Measurements from ENCODE around the gene AKAP1.
"Not testable (repeated sequence)": the region's sequence is repeated elsewhere in the genome, so short reads cannot be mapped to it uniquely, and the experiment has no call there.

AKAP1 gene

DNA sequence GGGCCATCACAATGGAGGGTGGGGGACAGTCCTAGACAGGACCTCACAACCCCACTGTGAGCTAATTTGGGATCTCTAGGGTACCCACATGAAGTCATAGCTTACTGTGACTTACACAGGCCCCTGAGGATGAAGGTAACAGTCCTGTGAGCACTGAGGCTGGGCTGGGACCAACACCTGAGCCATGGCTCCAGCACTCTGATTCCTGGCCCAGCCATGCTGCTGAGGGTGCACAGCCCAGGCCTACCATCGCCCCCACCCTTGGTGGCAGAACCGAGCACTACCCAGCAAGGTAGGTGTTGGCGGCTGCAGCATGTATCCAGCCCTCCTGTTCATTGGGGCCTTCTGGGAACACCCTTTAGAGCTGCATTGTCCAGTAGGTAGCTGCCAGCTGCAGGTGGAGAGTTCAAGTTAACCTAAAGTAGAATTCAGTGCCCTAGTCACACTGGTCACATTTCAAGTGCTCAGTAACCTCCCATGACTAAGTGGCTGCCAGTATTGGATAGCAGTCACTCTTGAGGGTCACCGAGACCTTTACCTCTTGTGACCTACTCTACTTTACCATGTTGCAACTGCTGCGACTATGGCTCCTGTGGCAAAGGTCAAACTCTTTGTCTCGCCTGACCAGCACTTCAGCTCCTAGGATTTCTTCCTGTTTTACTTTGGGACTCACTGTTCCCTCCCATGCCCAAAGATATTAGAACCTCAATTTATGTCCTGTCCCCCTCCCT lies 11.6 kb downstream of the AKAP1 start:
- TF ChIP-seq, protein P1, sequence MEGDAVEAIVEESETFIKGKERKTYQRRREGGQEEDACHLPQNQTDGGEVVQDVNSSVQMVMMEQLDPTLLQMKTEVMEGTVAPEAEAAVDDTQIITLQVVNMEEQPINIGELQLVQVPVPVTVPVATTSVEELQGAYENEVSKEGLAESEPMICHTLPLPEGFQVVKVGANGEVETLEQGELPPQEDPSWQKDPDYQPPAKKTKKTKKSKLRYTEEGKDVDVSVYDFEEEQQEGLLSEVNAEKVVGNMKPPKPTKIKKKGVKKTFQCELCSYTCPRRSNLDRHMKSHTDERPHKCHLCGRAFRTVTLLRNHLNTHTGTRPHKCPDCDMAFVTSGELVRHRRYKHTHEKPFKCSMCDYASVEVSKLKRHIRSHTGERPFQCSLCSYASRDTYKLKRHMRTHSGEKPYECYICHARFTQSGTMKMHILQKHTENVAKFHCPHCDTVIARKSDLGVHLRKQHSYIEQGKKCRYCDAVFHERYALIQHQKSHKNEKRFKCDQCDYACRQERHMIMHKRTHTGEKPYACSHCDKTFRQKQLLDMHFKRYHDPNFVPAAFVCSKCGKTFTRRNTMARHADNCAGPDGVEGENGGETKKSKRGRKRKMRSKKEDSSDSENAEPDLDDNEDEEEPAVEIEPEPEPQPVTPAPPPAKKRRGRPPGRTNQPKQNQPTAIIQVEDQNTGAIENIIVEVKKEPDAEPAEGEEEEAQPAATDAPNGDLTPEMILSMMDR (conservative IDR thresholded peaks at IDR 0.05) = no peak
- H3K27ac ChIP-seq = peak overlapping the region; percentile 56; the same call in 1 of the 2 replicates

DNA sequence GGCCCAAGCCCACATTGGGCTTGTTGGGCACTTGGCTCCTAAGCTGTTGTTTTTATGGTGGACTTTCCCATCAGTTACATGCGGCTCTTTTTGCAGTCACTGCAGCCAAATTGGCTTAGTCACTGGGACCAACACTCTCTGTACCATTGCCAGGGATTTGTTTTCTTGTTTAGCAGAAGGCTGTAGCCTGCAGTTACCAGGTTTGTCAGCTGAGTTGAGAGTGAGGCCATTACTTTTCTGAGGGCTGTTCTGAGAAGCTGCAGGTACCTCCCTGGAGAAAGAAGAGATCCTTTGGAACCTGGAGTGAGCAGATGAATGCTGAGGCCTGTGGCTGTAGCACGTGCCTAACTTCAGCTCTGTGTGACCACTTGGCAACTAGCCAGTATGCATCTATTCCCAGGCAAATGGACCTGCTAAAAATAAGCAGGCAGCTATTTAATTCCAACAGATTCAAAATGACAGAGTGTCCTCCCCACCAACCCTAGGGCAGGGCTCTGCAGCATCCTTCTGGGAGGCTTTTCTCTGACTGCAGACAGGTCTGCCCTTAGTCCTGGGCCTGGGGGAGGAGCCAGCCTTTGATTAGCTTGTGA lies 12.9 kb downstream of the AKAP1 start:
- TF ChIP-seq, protein P1 (conservative IDR thresholded peaks at IDR 0.05) = no peak
- peak overlapping the region; percentile 56 for H3K27ac ChIP-seq

DNA sequence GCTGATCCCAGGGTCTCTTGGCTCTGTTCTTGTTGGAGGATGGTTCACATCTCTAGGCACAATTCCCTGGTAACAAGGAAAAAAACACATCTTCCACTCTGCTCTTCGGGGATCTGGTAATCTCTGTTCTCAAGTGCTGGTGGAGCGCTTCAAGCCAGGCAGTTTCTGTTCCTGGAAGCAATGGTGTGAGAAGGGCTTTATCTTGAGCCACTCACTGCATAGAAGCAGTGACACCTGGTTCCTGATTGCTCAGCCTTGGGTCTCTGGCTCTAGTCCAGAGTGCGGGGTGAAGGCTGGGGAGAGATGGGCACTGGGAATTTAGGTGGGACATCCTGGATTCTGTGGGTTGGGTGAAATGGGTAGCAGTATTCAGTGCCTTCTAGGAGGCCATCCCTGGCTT lies 14.1 kb downstream of the AKAP1 start:
- TF ChIP-seq, protein P1 (conservative IDR thresholded peaks at IDR 0.05) = no peak
- peak overlapping the region; percentile 14; the same call in 1 of the 2 replicates for H3K27ac ChIP-seq

DNA sequence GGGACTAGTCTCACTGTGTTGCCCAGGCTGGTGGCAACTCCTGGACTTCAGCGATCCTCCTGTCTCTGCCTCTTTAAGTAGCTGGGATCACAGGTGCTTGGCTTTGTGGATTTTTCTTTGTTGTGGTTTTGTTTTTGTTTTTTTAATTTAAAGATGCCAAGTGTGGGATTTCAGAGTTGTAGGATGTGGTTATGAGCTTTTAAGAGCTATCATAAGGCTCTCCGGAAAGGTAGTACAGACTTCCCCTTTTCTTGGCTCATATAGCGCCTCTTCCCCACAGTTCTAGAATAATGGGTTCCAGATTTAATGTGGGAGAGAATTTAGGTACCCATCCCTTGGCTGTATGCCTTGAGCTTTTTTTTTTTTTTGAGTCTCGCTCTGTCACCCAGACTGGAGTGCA lies 17.1 kb downstream of the AKAP1 start:
- no peak overlapping the region for H3K27ac ChIP-seq
- TF ChIP-seq, protein P1 (conservative IDR thresholded peaks at IDR 0.05) = no peak

DNA sequence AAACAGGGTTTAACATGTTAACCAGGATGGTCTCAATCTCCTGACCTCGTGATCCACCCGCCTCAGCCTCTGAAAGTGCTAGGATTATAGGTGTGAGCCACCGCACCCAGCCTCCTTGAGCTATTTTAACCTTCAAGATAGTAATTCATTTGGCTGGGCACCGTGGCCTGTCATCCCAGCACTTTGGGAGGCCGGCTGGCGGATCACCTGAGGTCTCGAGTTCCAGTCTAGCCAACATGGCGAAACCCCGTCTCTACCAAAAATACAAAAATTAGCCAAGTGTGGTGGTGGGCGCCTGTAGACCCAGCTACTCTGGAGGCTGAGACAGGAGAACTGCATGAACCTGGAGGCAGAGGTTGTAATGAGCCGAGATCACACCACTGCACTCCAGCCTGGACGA lies 17.6 kb downstream of the AKAP1 start:
- H3K27ac ChIP-seq = not testable (repeated sequence)

DNA sequence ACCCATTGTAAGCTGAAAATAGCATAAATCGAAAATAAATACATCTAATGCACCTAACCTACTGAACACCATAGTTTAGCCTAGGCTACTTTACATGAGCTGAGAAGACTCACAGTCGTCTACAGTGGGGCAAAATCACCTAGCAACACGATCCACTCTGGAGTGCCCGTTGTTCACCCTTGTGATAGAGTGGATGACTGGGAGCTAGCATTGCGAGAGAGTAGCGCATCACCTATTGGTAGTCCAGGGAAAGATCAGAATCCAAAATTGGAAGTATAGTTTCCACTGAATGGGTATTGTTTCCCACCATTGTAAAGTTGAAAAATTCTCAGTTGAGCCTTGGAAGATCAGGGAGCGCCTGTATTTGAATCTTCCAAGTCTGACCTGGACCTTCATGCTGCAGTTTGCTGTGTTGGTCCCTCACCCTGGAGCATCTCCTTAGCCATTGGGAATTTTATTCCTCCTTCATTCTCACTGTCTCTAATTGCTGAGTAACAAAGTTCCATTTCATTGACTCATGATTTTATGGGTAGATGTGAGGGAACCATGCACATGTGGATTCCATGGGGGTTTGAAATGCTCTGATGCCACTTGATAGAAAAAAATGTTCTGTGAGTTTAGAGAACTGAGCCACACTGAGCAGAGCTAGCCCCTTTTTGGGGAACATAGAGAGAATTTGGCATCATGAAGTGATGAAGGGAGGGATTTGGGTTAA lies 19.6 kb downstream of the AKAP1 start:
- H3K27ac ChIP-seq = no peak overlapping the region
- TF ChIP-seq, protein P1 (conservative IDR thresholded peaks at IDR 0.05) = no peak

DNA sequence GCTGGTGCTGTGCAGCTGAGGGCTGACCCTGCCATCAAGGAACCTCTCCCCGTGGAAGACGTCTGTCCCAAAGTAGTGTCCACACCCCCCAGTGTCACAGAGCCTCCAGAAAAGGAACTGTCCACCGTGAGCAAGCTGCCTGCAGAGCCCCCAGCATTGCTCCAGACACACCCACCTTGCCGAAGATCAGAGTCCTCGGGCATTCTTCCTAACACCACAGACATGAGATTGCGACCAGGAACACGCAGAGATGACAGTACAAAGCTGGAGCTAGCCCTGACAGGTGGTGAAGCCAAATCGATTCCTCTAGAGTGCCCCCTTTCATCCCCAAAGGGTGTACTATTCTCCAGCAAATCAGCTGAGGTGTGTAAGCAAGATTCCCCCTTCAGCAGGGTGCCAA lies 20.5 kb downstream of the AKAP1 start:
- TF ChIP-seq, protein P1 (conservative IDR thresholded peaks at IDR 0.05) = no peak

More for the DNA sequence above, 20.5 kb downstream of the AKAP1 start:
- no peak overlapping the region; the same call in 1 of the 2 replicates for H3K27ac ChIP-seq

All from VCaP (cell line).